Activated CD4-positive, alpha-beta T cell treated with anti-CD3 and anti-CD28 coated beads, Interleukin-2, Interleukin-4, amounts not matched to agents 100 ng/mL and 50 ng/mL, durations not matched to agents 16 hours and 8 hours (primary cell): ENCODE measurements around the gene MXD4.

Experiments used
- DNase-seq: peaks from one replicate; pipeline ENCODE4 v3.0.0-alpha.2; 2020; ENCODE audit warnings: low spot score

Gene MXD4

DNA sequence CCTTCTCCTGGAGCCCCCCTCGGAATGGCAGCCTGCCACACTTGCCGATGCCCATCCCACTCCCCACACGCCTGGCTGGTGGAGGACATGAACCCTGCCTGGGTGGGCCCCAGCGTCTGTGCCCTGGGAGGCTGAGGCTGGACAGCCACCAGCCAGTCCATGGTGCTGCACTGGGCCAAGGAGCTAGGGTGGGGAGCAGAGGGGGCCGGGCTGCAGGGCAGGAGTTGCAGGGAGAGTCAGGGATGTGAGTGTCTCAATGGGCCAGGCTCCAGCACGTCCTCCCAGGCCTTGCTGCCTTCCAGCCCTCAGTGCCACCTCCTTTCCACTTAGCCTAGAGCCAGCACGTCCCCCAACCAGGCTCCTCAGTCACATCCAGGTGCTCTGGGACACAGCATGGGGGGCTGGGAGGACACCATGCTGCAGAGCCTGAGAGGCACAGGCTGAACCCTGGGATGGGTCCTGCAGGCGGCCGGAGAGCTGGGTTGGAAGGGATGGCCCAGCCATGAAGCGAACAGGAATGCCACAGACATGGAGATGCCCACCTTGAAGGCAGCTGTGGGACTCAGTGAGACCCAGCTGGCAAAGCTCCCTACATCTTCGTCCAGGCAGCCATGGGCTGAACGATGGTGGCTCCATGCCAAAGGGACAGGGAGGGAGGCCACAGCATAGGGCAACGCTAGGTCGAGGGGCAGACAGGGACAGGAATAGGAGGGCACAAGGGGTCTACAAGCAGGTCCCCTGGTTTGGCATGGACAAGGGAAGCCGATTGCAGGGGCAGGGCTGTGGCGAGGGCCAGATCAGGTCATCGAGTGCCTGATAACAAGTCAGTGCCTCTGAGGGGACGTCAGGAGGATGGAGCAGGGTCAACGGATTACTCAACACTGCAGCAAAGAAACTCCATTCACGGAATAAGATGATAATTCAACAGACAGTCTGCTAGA, 30.1 kb upstream of the MXD4 start:
- no peak for DNase-seq

DNA sequence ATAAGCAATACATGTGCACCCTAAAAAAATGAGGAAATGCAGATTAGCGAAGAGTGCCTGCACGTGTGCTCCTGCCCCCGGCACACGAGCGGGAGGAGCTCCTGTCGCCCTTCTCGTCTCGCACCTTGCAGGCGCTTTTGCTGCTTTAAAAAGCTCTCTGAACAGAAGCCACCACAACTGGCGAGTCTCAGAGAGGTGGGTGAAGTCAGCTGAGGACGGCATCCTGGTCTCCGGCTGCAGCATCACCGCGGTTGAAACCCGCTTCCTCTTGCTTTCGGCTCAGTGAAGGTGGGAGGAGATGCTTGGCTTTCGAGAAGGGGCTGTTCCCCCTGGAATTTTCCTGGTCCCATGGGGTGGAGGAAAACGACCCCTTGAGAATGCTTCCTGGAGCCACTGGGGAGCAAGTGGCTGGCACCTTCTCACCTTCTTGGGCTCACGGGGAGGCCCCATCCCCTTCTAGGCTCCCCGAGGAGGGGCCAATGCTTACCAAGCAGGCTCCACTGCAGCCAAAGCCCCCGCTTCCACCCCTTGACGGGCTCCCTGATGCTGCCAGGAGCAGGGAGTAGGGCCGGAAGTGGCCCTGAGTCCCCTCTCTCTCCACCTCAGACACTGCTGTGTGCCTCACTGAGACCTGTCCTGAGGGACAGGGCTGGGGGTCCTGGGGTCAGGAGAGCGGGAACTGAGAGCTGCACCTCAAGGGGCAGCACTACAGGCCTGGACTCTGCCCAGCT, 29.2 kb upstream of the MXD4 start:
- peak; percentile 46 for DNase-seq

- no peak for DNase-seq
Measured at GRCh38 chr4:2290488-2290887, 28.6 kb upstream of the MXD4 start.

DNA sequence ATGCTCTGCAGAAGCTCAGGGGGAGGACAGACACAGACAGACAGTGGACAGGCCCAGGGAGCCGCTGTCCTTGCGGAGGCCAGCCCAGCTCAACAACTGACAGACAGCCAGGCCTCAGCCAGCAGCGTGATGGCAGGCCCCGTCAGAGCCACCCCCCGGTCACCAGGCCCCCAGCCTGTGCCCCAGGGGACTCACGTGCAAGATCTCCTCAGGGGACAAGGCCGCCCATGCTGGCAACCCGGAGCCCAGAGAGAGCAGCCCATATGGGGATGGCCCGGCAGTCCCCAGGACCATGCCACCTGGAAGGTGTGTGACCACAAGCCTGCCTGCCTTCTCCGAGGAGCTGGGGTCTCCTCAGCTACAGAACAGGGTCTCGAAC, 28.0 kb upstream of the MXD4 start:
- no peak for DNase-seq

- DNase-seq = no peak
Measured at GRCh38 chr4:2289311-2289954, 27.5 kb upstream of the MXD4 start.

DNA sequence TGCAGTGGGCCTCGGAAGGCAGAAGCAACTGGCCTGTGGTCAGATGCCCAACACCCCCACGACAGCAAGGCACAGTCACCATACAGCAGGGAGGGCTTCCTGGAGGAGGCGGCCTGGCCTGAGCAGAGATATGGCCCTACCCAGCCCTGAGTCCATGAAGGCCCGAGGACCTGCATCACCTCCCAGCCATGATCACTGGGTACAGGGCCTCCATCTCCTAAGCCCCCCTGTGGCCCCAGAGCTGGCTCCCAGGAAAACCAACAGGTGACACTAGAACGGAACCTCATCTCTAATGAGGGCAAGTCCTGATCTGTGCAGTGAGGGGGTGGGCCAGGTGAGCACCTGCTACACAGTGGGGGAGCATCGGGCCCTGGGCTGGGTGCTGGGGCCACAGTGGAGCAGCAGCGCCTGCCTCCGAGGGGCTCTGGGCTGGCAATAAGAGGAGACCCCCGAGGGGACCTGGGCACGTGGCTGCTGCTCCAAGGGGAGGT, 26.2 kb upstream of the MXD4 start:
- DNase-seq = no peak

DNA sequence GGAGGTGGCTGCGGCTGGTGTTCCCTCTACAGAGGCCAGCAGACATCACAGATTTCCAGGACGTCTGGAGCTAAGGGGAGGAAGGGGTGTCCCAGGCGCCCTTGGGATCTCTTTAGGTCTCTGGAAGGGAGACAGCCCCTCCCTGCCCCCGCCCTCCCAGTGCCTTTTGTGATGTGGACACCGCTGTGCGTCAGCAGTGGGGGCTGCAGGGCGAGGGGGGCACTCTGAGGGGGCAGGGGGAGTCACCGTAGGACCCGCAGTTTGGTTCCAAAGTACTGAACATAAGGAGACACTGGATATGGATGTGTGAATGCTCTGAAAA, 25.6 kb upstream of the MXD4 start:
- no peak for DNase-seq

DNA sequence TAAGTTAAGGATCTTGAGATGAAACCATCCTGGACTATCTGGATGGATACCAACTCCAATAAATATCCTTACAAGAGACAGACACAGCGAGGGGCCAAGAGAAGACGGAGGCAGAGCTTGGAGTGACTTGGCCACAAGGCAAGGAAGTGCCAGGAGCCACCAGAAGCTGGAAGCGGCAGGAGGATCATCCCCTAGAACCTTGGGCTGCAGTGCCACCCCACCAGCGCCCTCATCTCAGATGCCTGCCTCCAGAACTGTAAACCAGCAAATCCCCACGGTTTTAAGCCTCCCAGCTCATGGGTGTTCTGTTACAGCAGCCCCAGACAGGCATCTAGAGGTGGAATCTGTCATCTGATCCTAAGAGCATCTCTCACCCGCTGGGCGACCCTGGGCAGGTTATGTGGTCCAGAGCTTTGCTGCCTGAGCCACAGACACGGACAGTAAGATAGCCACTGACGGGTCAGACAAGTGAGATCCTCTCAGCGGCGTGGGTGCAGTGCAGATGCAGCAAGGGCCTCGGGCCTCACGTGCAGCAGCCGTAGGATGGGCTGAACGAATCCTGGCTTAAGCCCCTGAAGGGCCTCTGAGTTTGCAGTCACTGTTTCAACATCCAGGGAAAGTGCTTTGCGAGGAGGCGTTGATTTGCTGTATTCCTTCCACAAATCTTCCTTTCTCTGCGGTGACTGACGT, 25.1 kb upstream of the MXD4 start:
- DNase-seq = no peak

- no peak for DNase-seq
Measured at GRCh38 chr4:2285613-2286381, 23.9 kb upstream of the MXD4 start.

DNA sequence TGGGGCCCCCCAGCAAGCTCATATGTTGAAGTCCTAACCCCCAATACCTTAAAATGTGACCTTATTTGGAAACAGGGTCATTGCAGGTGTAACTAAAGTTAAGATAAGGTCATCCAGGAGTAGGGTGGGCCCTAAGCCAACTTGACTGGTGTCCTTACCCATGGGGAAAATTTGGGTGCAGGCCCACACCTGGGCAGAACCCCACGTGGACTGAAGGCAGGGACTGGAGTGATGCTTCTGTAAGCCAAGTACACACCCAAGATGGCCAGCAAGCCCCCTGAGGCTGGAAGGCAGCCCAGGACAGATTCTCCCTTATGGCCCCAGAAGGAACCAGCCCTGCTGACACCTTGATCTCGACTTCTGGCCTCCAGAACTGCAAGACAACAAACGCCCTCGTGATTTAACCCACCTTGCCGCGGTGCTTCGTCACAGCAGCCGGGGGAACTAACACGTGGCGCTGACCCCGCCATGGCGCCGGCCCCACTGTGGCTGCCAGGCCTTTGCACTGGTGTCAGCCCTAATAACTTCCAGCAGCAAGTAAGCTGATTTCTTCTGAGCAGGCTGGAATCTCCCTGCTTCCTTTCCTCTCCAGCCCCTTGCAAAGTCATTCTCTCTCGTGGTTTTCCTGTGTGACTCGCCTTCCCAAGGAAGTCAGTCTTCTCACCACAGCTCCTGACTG, 23.2 kb upstream of the MXD4 start:
- DNase-seq = no peak

DNA sequence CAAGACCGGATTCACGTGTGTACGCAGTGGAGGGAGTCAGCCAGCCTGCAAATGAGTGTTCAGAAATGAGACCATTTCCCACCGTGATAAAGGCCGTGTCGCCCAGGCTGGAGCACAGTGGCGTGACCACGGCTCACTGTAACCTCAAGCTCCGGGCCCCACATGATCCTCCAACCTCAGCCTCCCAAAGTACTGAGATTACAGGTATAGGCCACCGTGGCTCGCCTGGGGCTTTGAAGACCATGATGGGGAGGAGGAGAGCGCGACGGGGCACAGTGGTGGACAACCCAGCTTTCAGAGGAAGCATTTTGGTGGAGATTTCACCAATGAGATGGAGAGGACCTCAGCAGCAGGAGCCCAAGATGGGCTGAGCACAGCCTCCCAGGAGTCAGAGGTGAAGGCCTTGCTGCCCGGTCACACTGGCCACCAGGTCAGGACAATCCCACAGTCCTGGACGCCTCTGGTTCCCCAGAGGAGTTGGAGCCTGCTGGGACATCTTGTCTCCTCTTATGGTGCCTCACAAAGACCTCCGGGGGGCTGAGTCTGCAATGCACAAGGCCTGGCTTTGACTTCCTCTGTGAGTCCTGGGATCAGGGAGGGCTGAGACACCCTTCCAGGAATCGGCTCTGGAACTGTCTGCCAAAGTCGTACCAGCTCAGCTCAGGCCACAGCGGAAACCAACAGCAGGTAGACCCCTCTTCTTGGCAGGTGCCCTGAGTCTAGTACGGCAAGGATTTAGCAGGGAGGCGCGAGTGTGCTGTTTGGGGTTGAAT, 22.4 kb upstream of the MXD4 start:
- no peak for DNase-seq

GRCh38 chr4:2283199-2283711, 21.3 kb upstream of the MXD4 start:
- no peak for DNase-seq

DNA sequence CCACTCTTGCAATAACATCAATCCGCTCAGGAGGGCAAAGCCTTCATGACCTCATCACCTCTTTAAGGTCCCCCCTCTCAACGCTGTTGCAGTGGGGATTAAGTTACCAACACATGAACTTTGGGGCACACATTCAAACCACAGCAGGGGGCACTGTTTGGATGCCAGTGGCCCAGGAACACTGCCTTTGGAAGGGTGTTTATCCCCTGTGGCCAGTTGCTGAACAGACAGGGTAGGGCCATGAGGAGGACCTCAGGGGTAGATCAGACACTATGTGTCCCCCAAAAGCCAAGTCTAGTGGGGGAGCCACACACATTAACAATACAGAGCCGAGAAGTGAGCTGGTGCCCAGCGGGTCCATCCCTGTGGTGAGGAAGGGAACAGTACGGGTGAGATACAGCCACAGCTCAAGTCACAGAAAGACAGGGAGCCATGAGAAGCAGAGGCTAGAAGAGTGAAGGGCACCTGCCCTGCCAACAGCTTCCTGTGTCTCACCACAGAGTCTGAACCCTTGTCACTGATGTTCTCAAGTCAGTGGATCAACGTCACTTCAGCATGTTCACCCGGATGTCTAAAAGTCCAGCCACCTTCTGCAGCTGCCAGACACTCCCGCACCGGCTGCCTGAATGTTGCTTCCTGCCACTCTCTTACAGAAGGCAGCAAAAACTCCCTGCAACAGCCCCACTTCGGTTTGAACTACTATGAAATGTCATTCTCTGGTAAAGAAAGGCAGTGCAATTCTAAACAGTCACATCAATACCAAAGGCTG, 19.9 kb upstream of the MXD4 start:
- peak; percentile 70 for DNase-seq

GRCh38 chr4:2280531-2281300, 18.8 kb upstream of the MXD4 start:
- DNase-seq = no peak

DNA sequence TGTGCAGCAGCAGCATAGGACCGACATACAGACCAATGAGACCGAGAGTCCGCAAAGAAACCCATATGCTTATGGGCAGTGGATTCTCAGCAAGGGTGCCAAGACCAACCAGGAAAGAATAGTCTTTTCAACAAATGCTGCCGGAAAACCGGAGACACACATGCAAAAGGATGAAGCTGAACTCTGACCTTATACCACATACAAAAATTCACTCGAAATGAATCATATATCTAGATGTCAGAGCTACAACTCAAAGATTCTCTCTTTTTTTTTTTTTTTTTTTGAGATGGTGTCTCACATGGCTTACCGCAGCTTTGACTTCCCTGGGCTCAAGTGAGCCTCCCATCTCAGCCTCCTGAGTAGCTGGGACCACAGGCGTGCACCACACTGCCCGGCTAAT, 16.0 kb upstream of the MXD4 start:
- DNase-seq = no peak

GRCh38 chr4:2276581-2277325, 14.8 kb upstream of the MXD4 start:
- DNase-seq = no peak

DNA sequence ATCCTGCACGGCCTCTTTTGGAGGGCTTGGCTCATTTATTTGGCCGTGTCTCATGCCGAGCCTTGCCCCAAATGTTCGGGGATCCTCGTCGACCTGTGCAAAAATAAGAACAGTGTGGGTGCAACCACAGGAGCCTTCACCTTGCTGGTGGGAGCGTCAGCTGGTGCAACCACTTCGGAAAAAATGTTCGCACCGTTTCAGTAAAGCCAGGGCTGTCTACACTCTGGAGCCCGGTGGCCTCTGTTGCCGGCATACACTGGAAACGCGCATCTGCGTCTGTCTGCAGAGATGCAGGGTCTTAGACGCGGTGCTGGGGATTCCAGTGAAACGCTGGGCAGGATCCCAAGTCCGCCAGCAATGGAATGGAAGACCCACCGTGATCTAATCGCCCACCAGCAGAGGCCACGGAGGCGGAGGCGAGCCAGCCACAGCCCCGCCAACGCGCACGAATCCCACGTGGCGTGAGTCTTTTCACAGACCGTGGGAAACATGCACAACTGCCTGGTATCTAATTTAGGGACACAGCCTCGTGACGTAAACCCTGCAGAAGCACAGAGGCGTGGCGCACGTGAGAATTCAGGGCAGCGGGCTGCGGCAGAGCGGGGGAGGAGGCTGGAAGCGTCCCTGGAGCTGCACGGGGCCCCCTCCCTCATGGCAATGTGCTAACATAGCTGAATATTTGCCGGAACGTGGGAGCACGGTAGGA, 13.8 kb upstream of the MXD4 start:
- DNase-seq = no peak
